Neural progenitor cell (in vitro differentiated cells): Measurements from ENCODE around the gene PADI4. TPM values are rescaled to one million over a fixed set of nuclear protein-coding genes. Genes with fewer than 3 reads are reported as not detected.

ENCODE experiments used
- DNase-seq: peaks from one replicate; pipeline ENCODE4 v3.0.0-alpha.2; 2016; ENCODE audit warnings: low spot score
- H2AFZ ChIP-seq: fragments of 200-600 bp; sonication (generic); replicated peaks from 2 replicates; pipeline ENCODE4 v1.6.1; 2016; ENCODE audit warnings: antibody characterized with exemption
- H3F3A ChIP-seq: fragments of 200-600 bp; sonication (generic); 2 replicates; pipeline ENCODE4 v1.6.1; 2016; ENCODE audit warnings: antibody characterized with exemption, low read depth
- H3K27ac ChIP-seq: fragments of 200-600 bp; sonication (generic); 2 replicates; pipeline ENCODE4 v1.5.1; 2016; ENCODE audit warnings: mild to moderate bottlenecking
- H3K27me3 ChIP-seq: fragments of 200-600 bp; sonication (generic); 2 replicates; pipeline ENCODE4 v1.6.1; 2016; ENCODE audit warnings: mild to moderate bottlenecking, moderate library complexity
- H3K36me3 ChIP-seq: fragments of 200-600 bp; sonication (generic); 2 replicates; pipeline ENCODE4 v1.5.1; 2016
- H3K4me1 ChIP-seq: fragments of 200-600 bp; sonication (generic); 2 replicates; pipeline ENCODE4 v1.6.1; 2016; ENCODE audit warnings: mixed run types
- H3K4me2 ChIP-seq: fragments of 200-600 bp; sonication (generic); 2 replicates; pipeline ENCODE4 v1.6.1; 2016
- H3K4me3 ChIP-seq: fragments of 200-600 bp; sonication (generic); 2 replicates; pipeline ENCODE4 v1.5.1; 2016
- H3K79me2 ChIP-seq: fragments of 200-600 bp; sonication (generic); 2 replicates; pipeline ENCODE4 v1.6.1; 2016; ENCODE audit warnings: low read depth
- H3K9ac ChIP-seq: fragments of 200-600 bp; sonication (generic); 2 replicates; pipeline ENCODE4 v1.6.1; 2016
- H3K9me3 ChIP-seq: fragments of 200-600 bp; sonication (generic); 2 replicates; pipeline ENCODE4 v1.5.1; 2016; ENCODE audit warnings: low read depth
- H4K20me1 ChIP-seq: fragments of 200-600 bp; sonication (generic); 2 replicates; pipeline ENCODE4 v1.6.1; 2016; ENCODE audit warnings: low read depth
- H3K27ac Mint-ChIP-seq: 3 replicates; pipeline ENCODE4 v1.8.0; 2021; ENCODE audit warnings: mixed read lengths
- H3K27me3 Mint-ChIP-seq: 2 replicates; pipeline ENCODE4 v1.8.0; 2022; ENCODE audit warnings: low read depth, mild to moderate bottlenecking, inconsistent platforms, moderate library complexity, mixed read lengths; ENCODE audit not compliant: insufficient read depth
- H3K36me3 Mint-ChIP-seq: 3 replicates; pipeline ENCODE4 v1.8.0; 2021; ENCODE audit warnings: mixed read lengths
- H3K4me1 Mint-ChIP-seq: 3 replicates; pipeline ENCODE4 v1.8.0; 2021; ENCODE audit warnings: mixed read lengths
- H3K4me3 Mint-ChIP-seq: 3 replicates; pipeline ENCODE4 v1.8.0; 2021; ENCODE audit warnings: mild to moderate bottlenecking, moderate library complexity, mixed read lengths
- H3K9me3 Mint-ChIP-seq: 3 replicates; pipeline ENCODE4 v1.8.0; 2020; ENCODE audit warnings: mixed read lengths
- EZH2 ChIP-seq: fragments of 200-600 bp; sonication (generic); IDR thresholded peaks from 2 replicates; pipeline ENCODE4 v1.6.1; 2017; ENCODE audit warnings: antibody characterized with exemption, mild to moderate bottlenecking, moderate library complexity
- EZH2phosphoT487 ChIP-seq: fragments of 200-600 bp; sonication (generic); IDR thresholded peaks from 2 replicates; pipeline ENCODE4 v1.6.1; 2017; ENCODE audit warnings: antibody characterized with exemption
- total RNA-seq: library from RNA; depleted of rRNA; stranded (reverse); fragments of >200 nt; gene quantifications from 2 replicates; pipeline ENCODE4 v1.2.3, GENCODE V29; 2015; ENCODE audit warnings: low replicate concordance
- TF ChIP-seq, protein P1 (sequence below): fragments of 200-600 bp; sonication (generic); IDR thresholded peaks from 2 replicates; pipeline ENCODE4 v1.5.1; 2017; ENCODE audit warnings: antibody characterized with exemption, mild to moderate bottlenecking

PADI4 gene
- total RNA-seq, 1 donor from 2014 or later: not detected

DNA sequence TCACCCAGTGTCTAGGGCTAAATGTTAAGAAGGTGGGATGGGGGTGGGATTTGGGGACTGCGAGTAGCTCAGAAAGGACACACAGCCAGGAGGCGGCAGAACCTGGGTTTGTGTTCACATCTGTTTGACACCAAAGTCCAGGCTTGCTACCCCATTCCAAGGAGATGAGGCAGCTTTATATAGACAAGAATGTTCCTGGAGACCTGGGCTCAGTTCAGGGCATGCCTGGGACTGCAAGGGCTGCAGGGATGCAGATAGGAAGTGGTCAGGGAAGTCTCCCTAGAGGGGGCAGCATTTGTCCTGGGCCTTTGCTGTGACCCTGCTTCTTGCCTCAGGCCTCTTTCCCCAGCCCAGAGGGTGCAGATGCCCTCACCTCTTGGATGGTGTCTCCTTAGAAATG, 42.8 kb upstream of the PADI4 start:
- Histone ChIP-seq H3K9me3 (no peaks in the 10 kb centered on the region), H3K9ac (no peak overlapping the region), H2AFZ (peak overlapping the region; percentile 31), H3K27ac (no peak overlapping the region), H3K4me2 (no peak overlapping the region), H4K20me1 (no peaks in the 10 kb centered on the region), H3K79me2 (no peaks in the 10 kb centered on the region), H3F3A (no peaks in the 10 kb centered on the region), H3K4me3 (no peak overlapping the region), H3K27me3 (no peaks in the 10 kb centered on the region), H3K4me1 (no peaks in the 10 kb centered on the region), H3K36me3 (no peaks in the 10 kb centered on the region)
- DNase-seq: peak; percentile 48
- H3K4me3 Mint-ChIP-seq: no peak overlapping the region
- TF ChIP-seq EZH2 (no peak), EZH2phosphoT487 (no peak)
- TF ChIP-seq, protein P1, sequence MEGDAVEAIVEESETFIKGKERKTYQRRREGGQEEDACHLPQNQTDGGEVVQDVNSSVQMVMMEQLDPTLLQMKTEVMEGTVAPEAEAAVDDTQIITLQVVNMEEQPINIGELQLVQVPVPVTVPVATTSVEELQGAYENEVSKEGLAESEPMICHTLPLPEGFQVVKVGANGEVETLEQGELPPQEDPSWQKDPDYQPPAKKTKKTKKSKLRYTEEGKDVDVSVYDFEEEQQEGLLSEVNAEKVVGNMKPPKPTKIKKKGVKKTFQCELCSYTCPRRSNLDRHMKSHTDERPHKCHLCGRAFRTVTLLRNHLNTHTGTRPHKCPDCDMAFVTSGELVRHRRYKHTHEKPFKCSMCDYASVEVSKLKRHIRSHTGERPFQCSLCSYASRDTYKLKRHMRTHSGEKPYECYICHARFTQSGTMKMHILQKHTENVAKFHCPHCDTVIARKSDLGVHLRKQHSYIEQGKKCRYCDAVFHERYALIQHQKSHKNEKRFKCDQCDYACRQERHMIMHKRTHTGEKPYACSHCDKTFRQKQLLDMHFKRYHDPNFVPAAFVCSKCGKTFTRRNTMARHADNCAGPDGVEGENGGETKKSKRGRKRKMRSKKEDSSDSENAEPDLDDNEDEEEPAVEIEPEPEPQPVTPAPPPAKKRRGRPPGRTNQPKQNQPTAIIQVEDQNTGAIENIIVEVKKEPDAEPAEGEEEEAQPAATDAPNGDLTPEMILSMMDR: peak; percentile 24
- no peaks in the 10 kb centered on the region for H3K36me3 Mint-ChIP-seq
- no peaks in the 10 kb centered on the region for H3K9me3 Mint-ChIP-seq
- H3K27me3 Mint-ChIP-seq: peaks cover 4% of the 10 kb centered on the region
- no peaks in the 10 kb centered on the region for H3K4me1 Mint-ChIP-seq
- no peak overlapping the region for H3K27ac Mint-ChIP-seq

DNA sequence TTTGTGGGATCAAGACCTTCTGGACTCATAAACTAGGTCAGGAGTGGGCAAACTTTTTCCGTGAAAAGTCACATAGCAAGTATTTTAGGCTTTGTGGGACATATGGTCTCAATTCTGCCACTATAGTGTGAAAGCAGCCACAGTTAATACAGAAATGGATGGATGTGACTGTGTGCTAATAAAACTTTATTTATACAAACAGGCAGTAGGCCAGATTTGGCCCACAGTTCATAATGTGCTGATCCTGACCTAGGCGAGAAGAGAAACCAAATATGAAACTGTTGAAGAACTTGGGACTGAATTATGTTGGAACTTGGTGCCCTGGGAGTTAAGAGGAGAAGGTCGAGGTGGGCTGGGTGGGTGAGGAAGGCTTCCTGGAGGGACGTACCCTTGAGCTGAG, 42.0 kb upstream of the PADI4 start:
- Histone ChIP-seq H3K36me3 (no peaks in the 10 kb centered on the region), H3K9me3 (no peaks in the 10 kb centered on the region), H3K4me3 (no peak overlapping the region), H3K27me3 (no peaks in the 10 kb centered on the region), H3K4me2 (no peak overlapping the region), H3K27ac (no peak overlapping the region), H3K79me2 (no peaks in the 10 kb centered on the region), H2AFZ (no peak overlapping the region), H4K20me1 (no peaks in the 10 kb centered on the region), H3F3A (no peaks in the 10 kb centered on the region), H3K9ac (no peak overlapping the region), H3K4me1 (no peaks in the 10 kb centered on the region)
- Mint-ChIP-seq H3K9me3 (no peaks in the 10 kb centered on the region), H3K27me3 (peaks cover 4% of the 10 kb centered on the region), H3K36me3 (no peaks in the 10 kb centered on the region), H3K4me1 (no peaks in the 10 kb centered on the region), H3K27ac (no peak overlapping the region), H3K4me3 (no peak overlapping the region)
- TF ChIP-seq EZH2phosphoT487 (no peak), EZH2 (no peak)
- TF ChIP-seq, protein P1: no peak
- DNase-seq: no peak

DNA sequence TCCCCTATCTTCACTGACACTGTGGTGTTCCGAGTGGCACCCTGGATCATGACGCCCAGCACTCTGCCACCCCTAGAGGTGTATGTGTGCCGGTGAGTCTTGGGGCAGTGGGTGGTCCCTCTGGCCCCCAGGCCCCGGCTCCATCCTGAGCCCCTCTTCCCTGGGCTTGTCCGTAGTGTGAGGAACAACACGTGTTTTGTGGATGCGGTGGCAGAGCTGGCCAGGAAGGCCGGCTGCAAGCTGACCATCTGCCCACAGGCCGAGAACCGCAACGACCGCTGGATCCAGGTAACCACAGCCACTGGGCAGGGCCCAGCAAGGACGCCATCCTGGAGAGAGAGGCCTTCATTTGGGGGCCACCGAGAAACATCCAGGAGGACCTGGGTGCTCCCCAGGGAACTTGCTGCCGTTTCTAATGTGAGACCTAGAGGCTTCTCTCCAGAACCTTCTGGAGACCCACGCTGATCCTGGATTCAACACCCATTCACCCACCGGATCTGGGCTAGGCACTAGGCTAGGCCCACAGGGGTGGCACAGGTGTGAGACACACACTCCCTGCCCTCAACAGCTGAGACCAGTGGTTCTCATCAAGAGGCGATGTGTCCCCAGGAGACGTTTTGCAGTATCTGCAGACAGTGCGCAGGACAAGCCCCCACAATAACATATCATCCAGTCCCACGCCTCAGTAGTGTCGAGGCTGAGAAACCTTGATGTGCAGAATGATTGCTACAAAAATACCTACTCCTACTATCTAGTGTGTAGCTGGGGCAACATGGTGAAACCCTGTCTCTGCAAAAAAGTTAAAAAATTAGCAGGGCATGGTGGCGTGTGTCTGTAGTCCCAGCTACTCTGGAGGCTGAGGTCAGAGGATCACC, 36.9 kb upstream of the PADI4 start:
- Histone ChIP-seq H3K27ac (no peak overlapping the region), H3K9ac (no peak overlapping the region), H3K36me3 (no peaks in the 10 kb centered on the region), H3K4me2 (no peak overlapping the region), H2AFZ (no peak overlapping the region), H3K79me2 (no peaks in the 10 kb centered on the region), H3K4me1 (no peaks in the 10 kb centered on the region), H3K27me3 (no peaks in the 10 kb centered on the region), H3K4me3 (no peak overlapping the region), H4K20me1 (no peaks in the 10 kb centered on the region), H3F3A (no peaks in the 10 kb centered on the region), H3K9me3 (no peaks in the 10 kb centered on the region)
- H3K9me3 Mint-ChIP-seq: no peaks in the 10 kb centered on the region
- TF ChIP-seq EZH2: no peak
- no peak for TF ChIP-seq EZH2phosphoT487
- TF ChIP-seq, protein P1: no peak
- no peaks in the 10 kb centered on the region for H3K4me1 Mint-ChIP-seq
- H3K36me3 Mint-ChIP-seq: no peaks in the 10 kb centered on the region
- DNase-seq: no peak
- H3K4me3 Mint-ChIP-seq: no peak overlapping the region
- H3K27ac Mint-ChIP-seq: peak overlapping the region; percentile 50
- peaks cover 4% of the 10 kb centered on the region for H3K27me3 Mint-ChIP-seq
